ENCODE measurements around the gene HM13. TPM values are rescaled to one million over a fixed set of nuclear protein-coding genes. Genes with fewer than 3 reads are reported as not detected.
A peak's percentile ranks its signal among the peaks of the same experiment; 100 is the strongest.

HM13 gene
- total and polyA plus RNA-seq, 2 of the 13 experiments (the other 11 are each of a cell fraction or from before 2014, with no cell fraction given), result 118 to 243 TPM

- TF ChIP-seq RERE (CRISPR knock-in tag; IDR thresholded peaks at IDR 0.05; ENCODE audit: low read depth) (no peak), KLF15 (CRISPR knock-in tag; IDR thresholded peaks at IDR 0.05; ENCODE audit: borderline replicate concordance) (no peak), SRSF9 (IDR thresholded peaks at IDR 0.05; ENCODE audit: borderline replicate concordance, insufficient read depth, low read depth, low read length, poor library complexity, severe bottlenecking) (no peak), ATF1 (CRISPR knock-in tag; IDR thresholded peaks at IDR 0.05) (0 out of 2 replicates have a peak, but pooled peaks have one; percentile 21), THAP9 (CRISPR knock-in tag; IDR thresholded peaks at IDR 0.05; ENCODE audit: borderline replicate concordance) (no peak), GATAD2A (CRISPR knock-in tag; IDR thresholded peaks at IDR 0.05) (peak; percentile 68), ZSCAN22 (CRISPR knock-in tag; IDR thresholded peaks at IDR 0.05) (no peak), EHMT2 (IDR thresholded peaks at IDR 0.05; ENCODE audit: borderline replicate concordance, low read depth, low read length) (no peak), CENPT (CRISPR knock-in tag; IDR thresholded peaks at IDR 0.05; ENCODE audit: low read depth) (no peak), ZNF343 (CRISPR knock-in tag; IDR thresholded peaks at IDR 0.05) (no peak), TMF1 (CRISPR knock-in tag; IDR thresholded peaks at IDR 0.05; ENCODE audit: low read depth) (no peak), HOXA3 (CRISPR knock-in tag; IDR thresholded peaks at IDR 0.05) (no peak; the same call in 1 of the 2 replicates), ZNF7 (CRISPR knock-in tag; IDR thresholded peaks at IDR 0.05) (no peak), SMAD1 (CRISPR knock-in tag; IDR thresholded peaks at IDR 0.05; ENCODE audit: borderline replicate concordance, low read depth) (no peak), ELK4 (CRISPR knock-in tag; IDR thresholded peaks at IDR 0.05; ENCODE audit: borderline replicate concordance) (no peak), NKX3-1 (CRISPR knock-in tag; IDR thresholded peaks at IDR 0.05) (no peak), CENPBD1 (CRISPR knock-in tag; IDR thresholded peaks at IDR 0.05; ENCODE audit: borderline replicate concordance, low read depth) (no peak), ZNF12 (CRISPR knock-in tag; IDR thresholded peaks at IDR 0.05) (no peak), KAT8 (CRISPR knock-in tag; IDR thresholded peaks at IDR 0.05) (no peak), MATR3 (CRISPR knock-in tag; IDR thresholded peaks at IDR 0.05) (no peak), ZNF709 (CRISPR knock-in tag; IDR thresholded peaks at IDR 0.05) (no peak)
Measured at GRCh38 chr20:31517373-31517772, 3.1 kb downstream of the HM13 start (continued).

Data from HepG2 (cell line).